IMR-90 (cell line): Measurements from ENCODE around the gene CTNNA2. TPM values are rescaled to one million over a fixed set of nuclear protein-coding genes. Genes with fewer than 3 reads are reported as not detected.

Experiments
- ATAC-seq: fragments of 200-7000 bp; cut with Tn5 transposase; 2 replicates; pipeline ENCODE4 v1.9.1; 2020; ENCODE audit warnings: low read depth, mild to moderate bottlenecking, moderate library complexity
- BruUV-seq: library from RNA; stranded (reverse); fragments of 400-500 nt; replicated peaks from 2 replicates; lab custom pipeline; 2021; lab: Mats Ljungman, UMichigan
- CTCF ChIA-PET: fragments of 300-600 bp; formaldehyde crosslinking; extraction: SDS; loops from one replicate; lab custom pipeline; 2021; ENCODE audit warnings: antibody characterized with exemption; lab: Yijun Ruan, JAX
- POLR2A ChIA-PET: fragments of 300-600 bp; sonication (Branson Sonifier 250); formaldehyde crosslinking; loops from one replicate; lab custom pipeline; 2022; ENCODE audit warnings: antibody characterized with exemption; ENCODE audit not compliant: unreplicated experiment; lab: Charles Lee
- DNase-seq: peaks from one replicate; pipeline ENCODE4 v3.0.0; 2013
- H2AFZ ChIP-seq: replicated peaks from 2 replicates; pipeline ENCODE3; 2013; ENCODE audit warnings: low read length, mild to moderate bottlenecking; ENCODE audit not compliant: poor library complexity
- H2AK5ac ChIP-seq: 2 replicates; pipeline ENCODE4 v1.6.1; 2013; ENCODE audit warnings: low read depth, low read length, inconsistent platforms
- H2AK9ac ChIP-seq: replicated peaks from 2 replicates; pipeline ENCODE3; 2013; ENCODE audit warnings: mild to moderate bottlenecking, low read depth, low read length, moderate library complexity; ENCODE audit not compliant: poor library complexity
- H2BK120ac ChIP-seq: 2 replicates; pipeline ENCODE4 v1.6.1; 2013; ENCODE audit warnings: low read depth, low read length, inconsistent platforms
- H2BK15ac ChIP-seq: 3 replicates; pipeline ENCODE4 v1.6.1; 2013; ENCODE audit warnings: low read depth, low read length, inconsistent platforms
- H2BK20ac ChIP-seq: 2 replicates; pipeline ENCODE4 v1.6.1; 2013; ENCODE audit warnings: low read depth, mild to moderate bottlenecking, inconsistent platforms, low read length, moderate library complexity
- H2BK5ac ChIP-seq: 2 replicates; pipeline ENCODE4 v1.6.1; 2013; ENCODE audit warnings: mild to moderate bottlenecking, low read depth, low read length, inconsistent platforms; ENCODE audit not compliant: poor library complexity, severe bottlenecking
- H3K14ac ChIP-seq: replicated peaks from 2 replicates; pipeline ENCODE4 v1.6.1; 2013; ENCODE audit warnings: low read depth, low read length, inconsistent platforms
- H3K18ac ChIP-seq: 2 replicates; pipeline ENCODE4 v1.6.1; 2013; ENCODE audit warnings: low read depth, low read length, control low read depth
- H3K23ac ChIP-seq: 2 replicates; pipeline ENCODE4 v1.6.1; 2013; ENCODE audit warnings: low read depth, low read length, inconsistent platforms
- H3K27ac ChIP-seq: 2 replicates; pipeline ENCODE4 v1.5.1; 2013; ENCODE audit warnings: mild to moderate bottlenecking, control low read depth, low read length; ENCODE audit not compliant: insufficient read depth
- H3K27me3 ChIP-seq: 2 replicates; pipeline ENCODE4 v1.6.1; 2013; ENCODE audit warnings: low read length; ENCODE audit not compliant: control insufficient read depth, insufficient read depth
- H3K36me3 ChIP-seq: 2 replicates; pipeline ENCODE4 v1.6.1; 2013; ENCODE audit warnings: low read length, mixed read lengths; ENCODE audit not compliant: control insufficient read depth, insufficient read depth
- H3K4ac ChIP-seq: 2 replicates; pipeline ENCODE4 v1.6.1; 2013; ENCODE audit warnings: low read depth, low read length, inconsistent platforms
- H3K4me1 ChIP-seq: 2 replicates; pipeline ENCODE4 v1.6.1; 2013; ENCODE audit warnings: low read length, mixed read lengths; ENCODE audit not compliant: control insufficient read depth, insufficient read depth
- H3K4me2 ChIP-seq: 2 replicates; pipeline ENCODE4 v1.6.1; 2013; ENCODE audit warnings: low read depth, mild to moderate bottlenecking, control low read depth, low read length, moderate library complexity
- H3K4me3 ChIP-seq: 2 replicates; pipeline ENCODE4 v1.5.1; 2013; ENCODE audit warnings: low read depth, mild to moderate bottlenecking, control low read depth, low read length, moderate library complexity; ENCODE audit not compliant: insufficient read depth
- H3K56ac ChIP-seq: 2 replicates; pipeline ENCODE4 v1.6.1; 2013; ENCODE audit warnings: low read length, inconsistent platforms; ENCODE audit not compliant: insufficient read depth; ENCODE audit errors: extremely low read depth
- H3K79me1 ChIP-seq, 2 experiments: 2 replicates each; pipeline ENCODE4 v1.6.1; 2013; ENCODE audit warnings: low read length in 2 of 2, inconsistent platforms in 1 of 2, low read depth in 1 of 2
- H3K9ac ChIP-seq: 2 replicates; pipeline ENCODE4 v1.6.1; 2013; ENCODE audit warnings: low read depth, low read length, control low read depth
- H3K9me1 ChIP-seq: 2 replicates; pipeline ENCODE4 v1.6.1; 2013; ENCODE audit warnings: low read length, inconsistent platforms; ENCODE audit not compliant: insufficient read depth
- H3K9me3 ChIP-seq: 2 replicates; pipeline ENCODE4 v1.6.1; 2013; ENCODE audit warnings: low read length; ENCODE audit not compliant: control insufficient read depth, insufficient read depth
- H4K20me1 ChIP-seq: 2 replicates; pipeline ENCODE4 v1.6.1; 2013; ENCODE audit warnings: low read length, inconsistent platforms; ENCODE audit not compliant: insufficient read depth
- H4K5ac ChIP-seq: 2 replicates; pipeline ENCODE4 v1.6.1; 2013; ENCODE audit warnings: mild to moderate bottlenecking, low read depth, low read length, control low read depth
- H4K8ac ChIP-seq, 2 experiments: 2 replicates each; pipeline ENCODE4 v1.6.1; 2013; ENCODE audit warnings: low read depth in 2 of 2, low read length in 2 of 2, control low read depth in 1 of 2, inconsistent platforms in 1 of 2
- H4K91ac ChIP-seq: 2 replicates; pipeline ENCODE4 v1.6.1; 2013; ENCODE audit warnings: low read depth, low read length, inconsistent platforms; ENCODE audit not compliant: insufficient read depth
- BHLHE40 ChIP-seq: fragments of 150-350 bp; IDR thresholded peaks from 2 replicates; pipeline ENCODE4 v1.6.1; 2016; ENCODE audit warnings: mild to moderate bottlenecking, low read depth, low read length
- CEBPB ChIP-seq: IDR thresholded peaks from 2 replicates; pipeline ENCODE4 v1.6.1; 2012; ENCODE audit warnings: low read depth, low read length, improper control_type of control experiment
- CHD1 ChIP-seq: IDR thresholded peaks from 2 replicates; pipeline ENCODE4 v1.6.1; 2012; ENCODE audit warnings: low read depth, low read length, improper control_type of control experiment
- FOS ChIP-seq: fragments of 150-350 bp; IDR thresholded peaks from 2 replicates; pipeline ENCODE4 v1.6.1; 2016; ENCODE audit warnings: low read depth, low read length
- MAFK ChIP-seq: IDR thresholded peaks from 2 replicates; pipeline ENCODE4 v1.6.1; 2012; ENCODE audit warnings: low read depth, low read length, improper control_type of control experiment
- MAZ ChIP-seq: IDR thresholded peaks from 2 replicates; pipeline ENCODE4 v1.6.1; 2012; ENCODE audit warnings: low read depth, mild to moderate bottlenecking, low read length, improper control_type of control experiment, moderate library complexity, borderline replicate concordance
- MXI1 ChIP-seq: IDR thresholded peaks from 2 replicates; pipeline ENCODE4 v1.6.1; 2012; ENCODE audit warnings: low read depth, mild to moderate bottlenecking, low read length, moderate library complexity, borderline replicate concordance
- NFE2L2 ChIP-seq: fragments of 150-350 bp; IDR thresholded peaks from 2 replicates; pipeline ENCODE4 v1.6.1; 2016; ENCODE audit warnings: low read depth, mild to moderate bottlenecking, low read length
- POLR2A ChIP-seq: IDR thresholded peaks from 2 replicates; pipeline ENCODE4 v1.6.1; 2012; ENCODE audit warnings: mild to moderate bottlenecking, low read depth, low read length
- RAD21 ChIP-seq: IDR thresholded peaks from 2 replicates; pipeline ENCODE4 v1.6.1; 2012; ENCODE audit warnings: low read length, improper control_type of control experiment
- RCOR1 ChIP-seq: IDR thresholded peaks from 2 replicates; pipeline ENCODE4 v1.6.1; 2012; ENCODE audit warnings: mild to moderate bottlenecking, low read length, improper control_type of control experiment; ENCODE audit not compliant: insufficient replicate concordance
- RFX5 ChIP-seq: IDR thresholded peaks from 2 replicates; pipeline ENCODE4 v1.8.0; 2012; ENCODE audit warnings: low read depth, mild to moderate bottlenecking, low read length, moderate library complexity
- SMC3 ChIP-seq: fragments of 150-350 bp; IDR thresholded peaks from 2 replicates; pipeline ENCODE4 v1.6.1; 2016; ENCODE audit warnings: low read depth, mild to moderate bottlenecking, antibody characterized with exemption, low read length, moderate library complexity
- WGBS, 2 experiments: methylation state at CpG; one replicate each; pipeline versions ENCODE4 v1.1.5 to v1.1.7; 2013; ENCODE audit warnings: missing lambda C conversion rate in 2 of 2; ENCODE audit not compliant: insufficient read length in 1 of 2; ENCODE audit errors: extremely low coverage in 2 of 2; 5-methylcytosine and 5-hydroxymethylcytosine counted together
- dilution Hi-C: fragments of 300-500 bp; cut with HindIII; formaldehyde crosslinking; loops from one replicate; pipeline ENCODE4 v1.14.3; 2018; ENCODE audit warnings: low sequenced_read_pairs; ENCODE audit not compliant: unreplicated experiment
- in situ Hi-C: fragments of 300-500 bp; cut with MboI; formaldehyde crosslinking; loops from 3 replicates; pipeline ENCODE4 v1.14.3; 2019; ENCODE audit warnings: low sequenced_read_pairs, inconsistent platforms, mixed read lengths
- intact Hi-C: fragments of 100-400 bp; cut with micrococcal nuclease; formaldehyde crosslinking; loops from 2 replicates; pipeline ENCODE4 v1.10.0; 2022
- polyA plus RNA-seq, 3 experiments: library from polyadenylated mRNA; depleted of rRNA; stranded (reverse); fragments of >200 nt; gene quantifications; 2 replicates each; pipeline ENCODE4 v1.2.3, GENCODE V29; 2012; ENCODE audit warnings: low replicate concordance in 1 of 3
- total RNA-seq: library from RNA; depleted of rRNA; stranded (reverse); fragments of >200 nt; gene quantifications from 2 replicates; pipeline ENCODE4 v1.2.3, GENCODE V29; 2012
- TF ChIP-seq, protein P1 (sequence below): fragments of 150-350 bp; IDR thresholded peaks from 2 replicates; pipeline ENCODE4 v1.6.1; 2016; ENCODE audit warnings: low read depth, mild to moderate bottlenecking, low read length, moderate library complexity, borderline replicate concordance
- TF ChIP-seq, protein P2 (sequence below): fragments of 150-350 bp; IDR thresholded peaks from 2 replicates; pipeline ENCODE4 v1.6.1; 2017; ENCODE audit warnings: mild to moderate bottlenecking, antibody characterized with exemption, low read length, low read depth
- TF ChIP-seq, protein P3 (sequence below): conservative IDR thresholded peaks from 2 replicates; pipeline ENCODE4 v1.5.1; 2012; ENCODE audit warnings: mild to moderate bottlenecking, low read depth, low read length, improper control_type of control experiment

CTNNA2 gene
- total and polyA plus RNA-seq, 2 of the 4 experiments (the other 2 are of a cell fraction) = not detected

DNA sequence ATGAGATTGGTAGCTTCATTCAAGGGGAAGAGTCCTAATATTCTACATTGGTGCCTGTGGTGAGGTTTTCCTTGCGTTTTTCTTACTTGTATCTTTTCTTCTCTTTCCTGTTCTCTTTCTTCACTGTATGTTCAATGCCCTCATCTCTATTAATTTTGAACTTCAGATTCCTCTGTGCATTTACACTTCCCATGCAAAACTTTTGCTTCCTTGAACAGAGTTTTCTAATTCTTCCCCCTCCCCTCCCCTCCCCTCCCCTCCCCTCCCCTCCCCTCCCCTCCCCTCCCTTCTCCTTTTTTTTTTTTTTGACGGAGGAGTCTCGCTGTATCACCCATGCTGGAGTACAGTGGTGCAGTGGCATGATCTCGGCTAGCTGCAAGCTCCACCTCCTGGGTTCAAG lies 403.4 kb downstream of the CTNNA2 start:
- Histone ChIP-seq H2AK5ac (no peak overlapping the region), H4K8ac (no peak overlapping the region), H3K4me3 (no peak overlapping the region), H3K23ac (no peak overlapping the region), H3K36me3 (no peaks in the 10 kb centered on the region), H3K4ac (no peak overlapping the region), H2BK20ac (no peak overlapping the region), H3K4me1 (no peaks in the 10 kb centered on the region), H3K9me3 (no peaks in the 10 kb centered on the region), H3K4me2 (no peak overlapping the region), H3K27me3 (no peaks in the 10 kb centered on the region), H2AK9ac (no peak overlapping the region), H3K9me1 (no peaks in the 10 kb centered on the region), H3K27ac (no peak overlapping the region), H3K9ac (no peak overlapping the region), H4K91ac (no peak overlapping the region), H4K5ac (no peak overlapping the region), H4K20me1 (no peaks in the 10 kb centered on the region), H3K56ac (no peak overlapping the region), H2AFZ (no peak overlapping the region), H3K14ac (no peak overlapping the region), H3K18ac (no peak overlapping the region), H2BK120ac (no peak overlapping the region), H3K79me1 (no peaks in the 10 kb centered on the region), H2BK5ac (no peak overlapping the region), H2BK15ac (no peak overlapping the region)
- BruUV-seq = no TSS peak
- no peak for TF ChIP-seq RAD21
- TF ChIP-seq, protein P1, sequence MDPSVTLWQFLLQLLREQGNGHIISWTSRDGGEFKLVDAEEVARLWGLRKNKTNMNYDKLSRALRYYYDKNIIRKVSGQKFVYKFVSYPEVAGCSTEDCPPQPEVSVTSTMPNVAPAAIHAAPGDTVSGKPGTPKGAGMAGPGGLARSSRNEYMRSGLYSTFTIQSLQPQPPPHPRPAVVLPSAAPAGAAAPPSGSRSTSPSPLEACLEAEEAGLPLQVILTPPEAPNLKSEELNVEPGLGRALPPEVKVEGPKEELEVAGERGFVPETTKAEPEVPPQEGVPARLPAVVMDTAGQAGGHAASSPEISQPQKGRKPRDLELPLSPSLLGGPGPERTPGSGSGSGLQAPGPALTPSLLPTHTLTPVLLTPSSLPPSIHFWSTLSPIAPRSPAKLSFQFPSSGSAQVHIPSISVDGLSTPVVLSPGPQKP = no peak
- no peak for TF ChIP-seq BHLHE40
- no peak for TF ChIP-seq NFE2L2
- no peak for TF ChIP-seq RFX5
- TF ChIP-seq, protein P2, sequence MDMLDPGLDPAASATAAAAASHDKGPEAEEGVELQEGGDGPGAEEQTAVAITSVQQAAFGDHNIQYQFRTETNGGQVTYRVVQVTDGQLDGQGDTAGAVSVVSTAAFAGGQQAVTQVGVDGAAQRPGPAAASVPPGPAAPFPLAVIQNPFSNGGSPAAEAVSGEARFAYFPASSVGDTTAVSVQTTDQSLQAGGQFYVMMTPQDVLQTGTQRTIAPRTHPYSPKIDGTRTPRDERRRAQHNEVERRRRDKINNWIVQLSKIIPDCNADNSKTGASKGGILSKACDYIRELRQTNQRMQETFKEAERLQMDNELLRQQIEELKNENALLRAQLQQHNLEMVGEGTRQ = no peak
- TF ChIP-seq, protein P3, sequence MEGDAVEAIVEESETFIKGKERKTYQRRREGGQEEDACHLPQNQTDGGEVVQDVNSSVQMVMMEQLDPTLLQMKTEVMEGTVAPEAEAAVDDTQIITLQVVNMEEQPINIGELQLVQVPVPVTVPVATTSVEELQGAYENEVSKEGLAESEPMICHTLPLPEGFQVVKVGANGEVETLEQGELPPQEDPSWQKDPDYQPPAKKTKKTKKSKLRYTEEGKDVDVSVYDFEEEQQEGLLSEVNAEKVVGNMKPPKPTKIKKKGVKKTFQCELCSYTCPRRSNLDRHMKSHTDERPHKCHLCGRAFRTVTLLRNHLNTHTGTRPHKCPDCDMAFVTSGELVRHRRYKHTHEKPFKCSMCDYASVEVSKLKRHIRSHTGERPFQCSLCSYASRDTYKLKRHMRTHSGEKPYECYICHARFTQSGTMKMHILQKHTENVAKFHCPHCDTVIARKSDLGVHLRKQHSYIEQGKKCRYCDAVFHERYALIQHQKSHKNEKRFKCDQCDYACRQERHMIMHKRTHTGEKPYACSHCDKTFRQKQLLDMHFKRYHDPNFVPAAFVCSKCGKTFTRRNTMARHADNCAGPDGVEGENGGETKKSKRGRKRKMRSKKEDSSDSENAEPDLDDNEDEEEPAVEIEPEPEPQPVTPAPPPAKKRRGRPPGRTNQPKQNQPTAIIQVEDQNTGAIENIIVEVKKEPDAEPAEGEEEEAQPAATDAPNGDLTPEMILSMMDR = no peak
- TF ChIP-seq MAFK = no peak
- TF ChIP-seq MXI1 = no peak
- no peak for TF ChIP-seq POLR2A
- no peak for TF ChIP-seq SMC3
- TF ChIP-seq RCOR1 = no peak
- no peak for TF ChIP-seq MAZ
- TF ChIP-seq FOS = no peak
- no peak for TF ChIP-seq CHD1
- no peak for TF ChIP-seq CEBPB
- ChIA-PET CTCF (no interaction called here), POLR2A (no interaction called here)
- WGBS, 2 experiments = no CpG with 5 or more reads among the region's 4 CpGs
- dilution Hi-C loops = no loop called here
- DNase-seq (no peak), ATAC-seq (no peak)
- intact Hi-C loops = no loop called here
- in situ Hi-C loops = no loop called here
